Calu3 (cell line): ENCODE measurements around the gene FAM98C. TPM values are rescaled to one million over a fixed set of nuclear protein-coding genes. Genes with fewer than 3 reads are reported as not detected.
A peak's percentile ranks its signal among the peaks of the same experiment; 100 is the strongest.

Experiments
- BruUV-seq: library from RNA; stranded (reverse); fragments of 400-500 nt; replicated peaks from 2 replicates; lab custom pipeline; 2021; lab: Mats Ljungman, UMichigan
- CTCF ChIA-PET: fragments of 300-600 bp; sonication (Branson Sonifier 250); formaldehyde crosslinking; loops from one replicate; lab custom pipeline; 2022; ENCODE audit warnings: antibody characterized with exemption; lab: Charles Lee
- DNase-seq: peaks from one replicate; pipeline ENCODE4 v3.0.0; 2022
- H3K27ac Mint-ChIP-seq: one replicate; pipeline ENCODE4 v1.8.0; 2022; ENCODE audit warnings: mixed read lengths; ENCODE audit not compliant: unreplicated experiment
- H3K27me3 Mint-ChIP-seq: one replicate; pipeline ENCODE4 v1.8.0; 2022; ENCODE audit warnings: mixed read lengths; ENCODE audit not compliant: unreplicated experiment
- H3K36me3 Mint-ChIP-seq: one replicate; pipeline ENCODE4 v1.8.0; 2022; ENCODE audit warnings: mild to moderate bottlenecking, moderate library complexity, mixed read lengths; ENCODE audit not compliant: insufficient read depth, unreplicated experiment
- H3K4me1 Mint-ChIP-seq: one replicate; pipeline ENCODE4 v1.8.0; 2022; ENCODE audit warnings: mild to moderate bottlenecking, low read depth, mixed read lengths; ENCODE audit not compliant: unreplicated experiment
- H3K4me3 Mint-ChIP-seq: one replicate; pipeline ENCODE4 v1.8.0; 2022; ENCODE audit warnings: mild to moderate bottlenecking, low read depth, moderate library complexity, mixed read lengths; ENCODE audit not compliant: unreplicated experiment
- H3K9me3 Mint-ChIP-seq: one replicate; pipeline ENCODE4 v1.8.0; 2022; ENCODE audit warnings: low read depth, mixed read lengths; ENCODE audit not compliant: unreplicated experiment
- CTCF ChIP-seq: fragments of 200-600 bp; IDR thresholded peaks from one replicate; pipeline ENCODE4 v1.8.0; 2022; ENCODE audit warnings: antibody characterized with exemption; ENCODE audit not compliant: unreplicated experiment
- intact Hi-C: fragments of 100-400 bp; cut with micrococcal nuclease; formaldehyde crosslinking; loops from one replicate; pipeline ENCODE4 v1.10.0; 2022; ENCODE audit not compliant: unreplicated experiment
- total RNA-seq: library from RNA; stranded (reverse); gene quantifications from 2 replicates; pipeline ENCODE4 v1.2.3, GENCODE V29; 2022

The FAM98C gene
- total RNA-seq, 1 experiment from 2014 or later = 31.4 TPM

DNA sequence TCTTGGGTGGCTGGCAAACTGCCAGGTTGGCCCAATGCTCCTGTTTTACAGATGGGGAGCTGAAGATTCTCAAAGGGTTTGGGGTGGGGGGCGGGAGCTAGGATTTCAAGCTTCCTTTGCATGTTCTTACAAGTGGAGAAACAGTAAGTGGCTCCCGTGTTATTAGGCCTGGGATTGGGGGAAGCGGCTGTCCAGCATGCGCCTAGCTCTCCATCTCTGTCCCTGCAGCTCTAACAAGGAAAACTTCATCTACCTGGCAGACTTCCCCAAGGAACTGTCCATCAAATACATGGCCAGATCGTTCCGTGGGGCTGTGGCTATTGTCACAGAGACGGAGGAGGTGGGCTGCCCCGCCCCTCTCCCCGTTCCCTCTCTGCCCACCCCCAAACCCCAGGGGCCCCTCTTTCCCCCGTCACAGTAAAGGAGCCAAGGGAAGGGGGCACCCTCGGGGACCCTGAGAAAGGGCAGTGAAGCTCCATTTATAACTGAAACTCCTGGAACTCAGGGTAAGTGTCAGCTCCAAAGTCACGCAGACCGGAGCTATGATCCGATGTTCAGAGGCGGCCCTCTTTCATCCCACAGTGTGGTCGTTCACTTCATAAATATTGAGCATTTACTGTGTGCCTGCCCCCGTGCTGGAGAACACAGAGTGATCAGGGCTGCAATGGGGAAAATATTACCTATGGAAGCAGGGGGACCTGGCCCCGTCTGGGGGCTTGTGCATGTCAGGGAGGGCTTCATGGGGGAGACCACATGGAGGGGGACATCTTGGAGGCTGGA is 43.5 kb upstream of the FAM98C start:
- no peak for DNase-seq
- Mint-ChIP-seq H3K9me3 (no peaks in the 10 kb centered on the region), H3K4me3 (no peak overlapping the region), H3K36me3 (peaks cover 28% of the 10 kb centered on the region), H3K27ac (peak overlapping the region; percentile 6), H3K4me1 (peaks cover 11% of the 10 kb centered on the region), H3K27me3 (peaks cover 74% of the 10 kb centered on the region)
- CTCF ChIA-PET = no interaction called here
- intact Hi-C loops = no loop called here
- no peak for TF ChIP-seq CTCF
- no TSS peak for BruUV-seq

DNA sequence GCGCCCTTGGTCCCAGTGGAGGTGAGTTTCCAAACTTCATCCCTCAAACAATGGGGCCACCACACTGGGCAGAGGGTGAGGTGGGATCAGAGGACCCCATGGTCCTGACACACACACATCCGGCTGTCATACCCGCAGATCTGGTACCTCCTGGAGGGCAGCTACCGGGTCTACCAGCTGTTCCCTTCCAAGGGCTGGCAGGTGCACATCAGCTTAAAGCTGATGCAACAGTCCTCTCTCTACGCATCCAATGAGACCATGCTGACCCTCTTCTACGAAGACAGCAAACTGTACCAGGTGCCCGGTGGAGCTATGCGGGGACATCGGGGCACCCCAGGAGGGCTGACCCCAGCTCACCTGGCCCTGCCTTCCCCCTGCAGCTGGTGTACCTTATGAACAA is 42.5 kb upstream of the FAM98C start:
- Mint-ChIP-seq H3K27ac (no peak overlapping the region), H3K4me3 (peak overlapping the region; percentile 76), H3K36me3 (peaks cover 28% of the 10 kb centered on the region), H3K9me3 (no peaks in the 10 kb centered on the region), H3K27me3 (peaks cover 65% of the 10 kb centered on the region), H3K4me1 (peaks cover 11% of the 10 kb centered on the region)
- intact Hi-C loops = no loop called here
- CTCF ChIA-PET = no interaction called here
- DNase-seq = no peak
- TF ChIP-seq CTCF = no peak
- no TSS peak for BruUV-seq

DNA sequence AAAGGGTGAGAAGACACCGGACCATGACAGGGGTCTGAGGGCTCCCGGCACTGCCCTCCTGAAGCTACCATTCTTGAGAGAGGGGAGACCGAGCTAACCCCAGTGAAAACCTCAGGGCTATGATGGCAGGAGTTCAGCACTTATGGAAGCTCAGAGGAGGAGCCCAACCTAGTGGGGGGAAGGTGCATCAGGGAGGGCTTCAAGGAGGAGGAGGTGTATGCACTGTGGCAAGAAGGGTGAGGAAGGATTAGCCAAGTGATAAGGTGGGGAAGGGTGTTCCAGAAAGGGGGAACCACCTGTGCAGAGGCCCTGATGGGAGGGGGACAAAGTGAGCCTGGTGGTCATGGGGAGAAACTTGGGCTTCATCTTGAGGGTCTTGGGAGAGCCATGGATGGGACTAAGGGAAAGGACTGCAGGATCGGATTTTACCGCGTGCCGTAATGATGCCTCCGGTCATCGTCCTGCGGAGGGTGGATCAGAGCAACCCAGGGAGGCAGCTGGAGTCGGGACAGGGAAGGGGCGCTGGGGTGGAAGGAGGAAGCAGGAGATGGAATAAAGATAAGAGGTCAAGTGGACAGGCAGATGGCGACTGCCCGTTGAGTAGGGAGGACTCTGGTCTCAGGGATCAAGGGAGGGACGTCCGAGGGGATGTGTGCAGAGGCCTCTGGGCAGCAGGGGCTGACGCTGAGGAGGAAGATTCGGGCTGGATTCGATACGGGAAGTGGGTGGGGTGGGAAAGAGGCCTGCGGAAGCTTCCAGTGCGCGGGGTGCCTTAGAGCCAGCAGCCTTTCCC is 41.9 kb upstream of the FAM98C start:
- peaks cover 63% of the 10 kb centered on the region for H3K27me3 Mint-ChIP-seq
- DNase-seq = no peak
- no peaks in the 10 kb centered on the region for H3K9me3 Mint-ChIP-seq
- H3K4me1 Mint-ChIP-seq = peaks cover 11% of the 10 kb centered on the region
- peaks cover 28% of the 10 kb centered on the region for H3K36me3 Mint-ChIP-seq
- no peak for TF ChIP-seq CTCF
- CTCF ChIA-PET = interaction anchor here (0.5 to 2.1 kb wide), 2 partner anchors 13 to 102 kb away, joined by 10 to 12 read pairs; partner anchors contain the start of gene PSMD8
- intact Hi-C loops = no loop called here
- H3K27ac Mint-ChIP-seq = peak overlapping the region; percentile 29
- no TSS peak for BruUV-seq
- peak overlapping the region; percentile 76 for H3K4me3 Mint-ChIP-seq

GRCh38 chr19:38361633-38362075 is 41.2 kb upstream of the FAM98C start:
- H3K27ac Mint-ChIP-seq = peak overlapping the region; percentile 29
- no TSS peak for BruUV-seq
- intact Hi-C loops = no loop called here
- DNase-seq = peak; percentile 88
- peaks cover 11% of the 10 kb centered on the region for H3K4me1 Mint-ChIP-seq
- H3K4me3 Mint-ChIP-seq = peak overlapping the region; percentile 76
- H3K9me3 Mint-ChIP-seq = no peaks in the 10 kb centered on the region
- H3K36me3 Mint-ChIP-seq = peaks cover 28% of the 10 kb centered on the region
- H3K27me3 Mint-ChIP-seq = peaks cover 63% of the 10 kb centered on the region
- CTCF ChIA-PET = interaction anchor here (0.5 to 2.1 kb wide), 3 partner anchors 13 to 103 kb away, joined by 4 to 12 read pairs (median 10); partner anchors contain the start of genes CATSPERG and PSMD8
- peak; percentile 27 for TF ChIP-seq CTCF
